Measurements from ENCODE around the gene TPD52L2.

Gene TPD52L2

DNA sequence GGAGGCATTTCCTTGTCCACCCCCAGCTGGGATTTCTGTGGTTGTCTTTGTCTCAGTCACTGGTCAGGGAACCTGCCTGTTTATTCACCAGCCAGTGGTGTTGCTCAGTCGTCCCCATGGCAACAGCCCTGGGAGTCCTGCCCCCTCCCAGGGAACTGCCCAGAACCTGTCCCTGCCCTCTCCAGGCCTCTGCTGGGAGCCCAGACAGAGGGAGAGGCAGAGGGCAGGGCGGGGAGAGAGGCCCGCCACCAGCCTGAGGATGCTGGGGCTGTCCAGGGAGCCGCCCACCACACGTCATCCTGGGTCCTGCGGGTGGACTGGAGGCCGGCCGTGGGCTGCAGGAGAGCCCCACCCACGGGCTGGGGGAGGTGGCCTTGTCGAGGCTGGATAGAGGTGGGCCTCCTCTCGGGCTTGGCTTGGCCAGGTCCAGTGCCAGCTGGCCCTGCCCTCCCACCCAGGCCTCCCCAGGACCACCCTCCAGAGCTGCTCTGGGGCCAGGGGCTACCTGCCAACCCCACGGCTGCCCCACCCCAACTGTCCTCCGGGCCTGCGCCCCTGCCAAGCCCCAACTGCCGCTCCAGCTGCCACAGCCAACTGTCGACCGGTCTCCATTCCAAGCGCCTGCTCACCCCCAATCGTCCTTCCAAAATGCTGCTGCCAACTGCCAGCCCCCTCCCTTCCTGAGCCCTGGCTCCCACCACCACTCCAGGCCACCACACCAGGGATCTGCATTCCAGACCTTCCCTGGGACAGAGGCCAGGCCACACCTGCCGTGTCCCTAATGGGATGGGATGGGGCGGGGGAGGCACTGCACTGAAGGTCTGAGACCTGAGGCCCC is 29.8 kb upstream of the TPD52L2 start:
- Histone ChIP-seq H3K9me3 (no peaks in the 10 kb centered on the region), H3K36me3 (no peaks in the 10 kb centered on the region), H3K9ac (no peak overlapping the region), H3K27ac (no peak overlapping the region), H3K27me3 (peaks cover 47% of the 10 kb centered on the region), H3K4me2 (peak overlapping the region; percentile 51), H3K4me3 (no peak overlapping the region), H3K4me1 (peaks cover 67% of the 10 kb centered on the region), H4K20me1 (peaks cover 25% of the 10 kb centered on the region)
- no peak for TF ChIP-seq Cebpa-rat (IDR thresholded peaks at IDR 0.05)

DNA sequence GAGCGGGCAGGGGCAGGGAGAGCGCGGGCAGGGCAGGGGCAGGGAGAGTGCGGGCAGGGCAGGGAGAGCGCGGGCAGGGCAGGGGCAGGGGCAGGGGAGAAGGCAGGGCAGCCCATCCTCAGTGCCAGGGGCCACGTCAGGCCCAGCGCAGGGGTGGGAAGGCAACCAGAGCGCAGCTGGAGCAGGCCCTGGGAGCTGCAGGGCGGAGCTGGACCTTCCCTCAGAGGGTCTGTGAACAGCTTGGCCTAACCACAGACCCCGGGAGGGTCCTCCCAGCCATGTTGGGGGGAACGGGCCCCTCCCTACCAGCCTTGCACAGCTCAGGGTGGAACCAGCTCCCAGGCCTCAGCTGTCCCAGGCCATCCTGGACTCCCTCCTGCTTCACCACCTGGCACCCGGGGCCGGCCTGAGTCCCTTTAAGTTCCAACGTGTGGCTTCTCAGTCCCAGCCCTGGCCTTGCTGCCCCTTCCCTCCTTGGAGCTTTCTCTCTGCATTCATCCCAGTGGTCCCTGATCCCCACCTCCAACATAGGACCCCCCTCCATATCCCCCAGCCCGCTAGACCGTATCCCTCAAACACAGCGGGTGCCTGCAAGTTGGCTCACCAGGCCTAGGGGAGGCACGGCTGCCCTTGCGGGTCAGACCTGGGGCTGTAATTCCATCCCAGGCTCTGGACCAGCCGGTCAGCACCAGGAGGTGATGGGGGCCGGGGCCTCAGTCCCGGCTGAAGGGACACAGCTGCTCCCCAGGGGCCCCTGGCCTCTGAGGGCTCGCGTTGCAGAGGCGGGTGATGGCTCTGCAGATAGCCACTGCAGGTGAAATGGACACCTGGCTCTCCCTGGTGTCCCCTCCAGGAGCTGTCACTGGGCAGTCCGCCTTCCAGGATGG is 28.4 kb upstream of the TPD52L2 start:
- TF ChIP-seq Cebpa-rat (IDR thresholded peaks at IDR 0.05): no peak

DNA sequence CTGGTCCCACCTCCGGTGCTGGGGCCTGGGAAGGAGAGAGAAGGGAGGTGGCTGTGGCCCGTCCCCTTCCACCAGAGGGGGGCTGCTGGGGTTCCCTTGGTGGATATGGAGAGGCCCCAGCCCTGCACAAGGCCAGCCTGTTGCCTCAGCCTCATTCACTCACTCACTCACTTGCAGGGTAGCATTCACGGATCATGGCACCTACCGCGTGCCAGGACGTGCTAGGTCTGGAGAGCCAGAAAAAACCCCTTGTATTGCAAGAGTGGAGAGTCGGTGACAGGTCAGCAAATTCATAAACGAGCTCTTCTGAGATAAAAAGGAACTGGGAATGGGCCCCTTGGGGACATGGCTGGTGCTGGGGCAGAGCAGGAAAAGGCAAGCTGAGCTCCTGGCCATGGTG is 27.6 kb upstream of the TPD52L2 start:
- H4K20me1 ChIP-seq: peaks cover 11% of the 10 kb centered on the region
- H3K9me3 ChIP-seq: no peaks in the 10 kb centered on the region
- H3K4me1 ChIP-seq: peaks cover 77% of the 10 kb centered on the region
- H3K4me3 ChIP-seq: no peak overlapping the region
- no peaks in the 10 kb centered on the region for H3K36me3 ChIP-seq
- no peak overlapping the region for H3K9ac ChIP-seq
- H3K27me3 ChIP-seq: peaks cover 26% of the 10 kb centered on the region
- no peak overlapping the region for H3K27ac ChIP-seq
- peak overlapping the region; percentile 69 for H3K4me2 ChIP-seq
- TF ChIP-seq Cebpa-rat (IDR thresholded peaks at IDR 0.05): no peak

More for the DNA sequence above, 28.4 kb upstream of the TPD52L2 start:
- H3K9me3 ChIP-seq: no peaks in the 10 kb centered on the region
- no peak overlapping the region for H3K27ac ChIP-seq
- H3K9ac ChIP-seq: no peak overlapping the region
- H4K20me1 ChIP-seq: peaks cover 19% of the 10 kb centered on the region
- peaks cover 34% of the 10 kb centered on the region for H3K27me3 ChIP-seq
- H3K4me3 ChIP-seq: no peak overlapping the region
- peaks cover 75% of the 10 kb centered on the region for H3K4me1 ChIP-seq
- no peaks in the 10 kb centered on the region for H3K36me3 ChIP-seq
- peak overlapping the region; percentile 69 for H3K4me2 ChIP-seq

DNA sequence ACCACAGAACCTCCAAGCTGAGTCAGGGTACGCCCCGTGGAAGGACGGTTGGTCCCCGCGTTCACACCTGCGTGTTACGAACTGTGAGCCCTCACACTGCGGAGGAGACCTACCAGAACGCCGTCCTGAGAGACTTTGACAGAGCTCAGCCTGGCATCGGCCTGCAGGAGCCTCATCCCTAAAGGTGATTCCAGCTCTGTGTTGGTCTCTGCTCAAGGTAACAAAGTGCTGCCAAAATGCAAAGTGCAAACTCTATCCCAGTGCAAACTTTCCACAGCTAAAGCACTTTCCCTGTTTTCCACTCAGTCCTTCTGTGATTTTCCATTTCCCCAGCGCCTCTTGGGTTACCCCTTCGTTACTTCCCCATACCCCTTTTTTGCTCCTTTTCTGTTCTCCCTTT is 25.4 kb upstream of the TPD52L2 start:
- Histone ChIP-seq H3K27ac (no peak overlapping the region), H3K9me3 (no peaks in the 10 kb centered on the region), H3K27me3 (peaks cover 10% of the 10 kb centered on the region; the same call in 1 of the 2 replicates), H3K4me2 (peak overlapping the region; percentile 96), H3K9ac (no peak overlapping the region), H4K20me1 (peaks cover 21% of the 10 kb centered on the region), H3K4me1 (peaks cover 93% of the 10 kb centered on the region), H3K36me3 (no peaks in the 10 kb centered on the region), H3K4me3 (no peak overlapping the region)
- TF ChIP-seq Cebpa-rat (IDR thresholded peaks at IDR 0.05): no peak

DNA sequence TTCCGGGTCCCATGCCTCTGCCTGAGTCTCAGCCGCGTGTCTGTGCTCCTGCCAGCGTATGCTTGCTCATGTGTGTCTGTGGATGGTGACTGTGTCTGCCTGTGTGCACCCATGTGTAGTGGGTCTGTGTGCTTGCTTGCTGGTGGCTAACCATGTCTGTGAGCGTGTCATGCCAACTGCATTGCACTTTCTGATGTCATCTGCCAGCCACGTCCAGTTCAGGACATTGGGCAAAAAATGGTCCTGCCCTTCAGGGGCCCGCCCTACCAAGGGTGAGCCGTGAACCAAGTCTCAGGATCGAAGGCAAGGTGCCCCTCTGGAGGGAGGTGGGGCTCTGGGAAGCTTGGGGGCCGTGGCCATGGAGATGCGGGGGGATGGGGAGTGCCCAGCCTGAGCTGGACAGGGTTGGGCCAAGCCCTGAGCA is 24.7 kb upstream of the TPD52L2 start:
- peaks cover 10% of the 10 kb centered on the region; the same call in 1 of the 2 replicates for H3K27me3 ChIP-seq
- H3K9me3 ChIP-seq: no peaks in the 10 kb centered on the region
- no peak overlapping the region for H3K9ac ChIP-seq
- peak overlapping the region; percentile 96 for H3K4me2 ChIP-seq
- H3K36me3 ChIP-seq: no peaks in the 10 kb centered on the region
- no peak overlapping the region for H3K4me3 ChIP-seq
- H3K27ac ChIP-seq: 0 out of 2 replicates have a peak overlapping the region, but pooled peaks have one; percentile 30
- H4K20me1 ChIP-seq: peaks cover 21% of the 10 kb centered on the region
- H3K4me1 ChIP-seq: peaks cover 93% of the 10 kb centered on the region
- no peak for TF ChIP-seq Cebpa-rat (IDR thresholded peaks at IDR 0.05)

DNA sequence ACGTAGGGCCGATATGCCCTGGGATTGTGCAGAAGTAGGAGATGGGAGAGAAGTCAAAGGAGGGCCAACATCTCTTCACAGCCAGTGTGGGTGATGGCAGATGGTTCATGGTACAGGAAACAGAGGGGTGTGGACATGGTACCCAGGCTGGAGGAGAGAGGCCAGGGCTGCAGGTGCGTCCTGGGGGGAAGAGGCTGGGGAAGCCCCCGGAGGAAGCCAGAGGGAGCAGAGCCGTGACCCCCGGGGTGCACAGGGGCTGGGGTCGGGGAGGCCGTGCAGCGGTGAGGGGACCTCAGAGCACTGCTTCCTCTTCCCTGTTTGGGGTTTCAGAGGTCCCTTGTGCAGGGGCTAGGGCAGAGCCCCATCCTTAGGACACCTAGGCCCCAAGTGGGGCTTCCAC is 22.8 kb upstream of the TPD52L2 start:
- H3K4me2 ChIP-seq: peak overlapping the region; percentile 96
- peaks cover 16% of the 10 kb centered on the region for H4K20me1 ChIP-seq

DNA sequence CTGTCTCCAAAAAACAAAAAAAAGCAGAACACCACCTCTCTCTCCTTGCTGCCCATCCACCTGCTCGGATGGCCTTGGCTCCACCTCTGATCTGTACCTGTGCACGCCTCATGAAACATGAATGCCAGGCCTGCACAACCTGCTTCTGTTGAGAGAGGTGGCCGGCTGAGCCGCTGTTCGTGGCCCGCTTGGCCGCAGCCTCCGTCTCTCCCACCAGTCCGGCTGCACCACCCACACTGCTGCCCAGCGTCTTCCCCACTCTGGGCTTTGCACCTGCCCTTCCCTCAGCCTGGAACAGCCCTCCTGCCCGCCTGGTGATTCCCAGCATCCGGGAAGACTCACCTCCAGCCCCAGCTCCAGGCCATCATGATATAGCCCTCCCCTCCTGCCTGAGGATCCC is 21.8 kb upstream of the TPD52L2 start:
- H3K4me1 ChIP-seq: peaks cover 100% of the 10 kb centered on the region
- TF ChIP-seq Cebpa-rat (IDR thresholded peaks at IDR 0.05): no peak
- peak overlapping the region; percentile 44; the same call in 1 of the 2 replicates for H3K4me3 ChIP-seq
- 0 out of 2 replicates have a peak overlapping the region, but pooled peaks have one; percentile 57 for H3K27ac ChIP-seq
- H4K20me1 ChIP-seq: peaks cover 14% of the 10 kb centered on the region; the same call in 1 of the 2 replicates
- no peaks in the 10 kb centered on the region for H3K36me3 ChIP-seq
- H3K4me2 ChIP-seq: peak overlapping the region; percentile 96
- no peaks in the 10 kb centered on the region for H3K9me3 ChIP-seq
- H3K27me3 ChIP-seq: no peaks in the 10 kb centered on the region
- no peak overlapping the region for H3K9ac ChIP-seq

More for the DNA sequence above, 22.8 kb upstream of the TPD52L2 start:
- Histone ChIP-seq H3K27me3 (peaks cover 4% of the 10 kb centered on the region; the same call in 1 of the 2 replicates), H3K36me3 (no peaks in the 10 kb centered on the region), H3K27ac (peak overlapping the region; percentile 66), H3K4me3 (0 out of 2 replicates have a peak overlapping the region, but pooled peaks have one; percentile 15), H3K9me3 (no peaks in the 10 kb centered on the region), H3K9ac (no peak overlapping the region), H3K4me1 (peaks cover 100% of the 10 kb centered on the region)
- TF ChIP-seq Cebpa-rat (IDR thresholded peaks at IDR 0.05): no peak

DNA sequence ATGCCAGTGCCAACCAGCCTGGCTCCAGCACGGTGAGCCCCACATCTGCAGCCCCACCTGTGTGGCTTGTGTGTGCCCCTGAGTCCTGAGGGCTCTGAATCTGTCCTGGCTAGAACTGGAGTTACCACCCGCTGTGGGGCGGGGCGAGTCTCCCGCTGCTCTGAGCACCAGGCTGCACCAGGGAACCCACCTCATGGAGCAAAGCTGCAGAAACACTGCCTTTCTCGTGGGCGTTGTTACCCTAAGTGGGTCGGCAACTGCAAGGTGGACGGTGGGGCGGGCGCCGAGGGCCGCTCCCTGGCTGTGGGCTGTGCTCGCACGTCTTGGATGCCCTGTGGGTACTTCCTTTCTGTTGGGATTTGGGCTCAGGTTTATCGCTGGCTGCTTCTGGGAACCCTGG is 21.3 kb upstream of the TPD52L2 start:
- Histone ChIP-seq H3K27me3 (no peaks in the 10 kb centered on the region), H4K20me1 (peaks cover 14% of the 10 kb centered on the region; the same call in 1 of the 2 replicates), H3K9me3 (no peaks in the 10 kb centered on the region), H3K27ac (peak overlapping the region; percentile 31; the same call in 1 of the 2 replicates), H3K4me1 (peaks cover 99% of the 10 kb centered on the region), H3K4me3 (peak overlapping the region; percentile 44; the same call in 1 of the 2 replicates), H3K4me2 (peak overlapping the region; percentile 96), H3K36me3 (no peaks in the 10 kb centered on the region), H3K9ac (no peak overlapping the region)
- TF ChIP-seq Cebpa-rat (IDR thresholded peaks at IDR 0.05): no peak

DNA sequence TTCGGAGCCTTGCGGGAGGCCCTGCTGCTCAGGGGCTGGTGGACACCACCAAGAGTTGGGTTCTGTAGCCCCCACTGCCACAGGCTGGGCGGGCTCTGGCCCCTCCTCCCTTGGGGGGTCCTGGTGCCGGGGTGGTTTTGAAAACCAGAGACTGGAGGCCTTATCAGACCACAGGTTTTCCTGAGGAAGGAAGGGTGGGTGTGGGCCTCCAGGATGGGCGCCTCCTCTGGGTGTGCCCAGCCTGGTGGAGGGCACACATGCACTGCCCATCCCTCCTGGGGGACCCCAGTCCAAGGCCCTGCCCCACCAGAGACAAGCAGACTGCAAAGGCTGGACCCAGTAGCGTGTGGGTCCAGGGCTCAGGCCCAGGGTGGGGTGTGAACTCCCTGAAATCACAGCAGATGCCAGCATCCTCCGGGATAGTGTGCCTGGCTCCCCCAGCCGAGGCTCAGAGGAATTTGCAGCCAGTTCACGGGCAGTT is 20.5 kb upstream of the TPD52L2 start:
- H3K4me1 ChIP-seq: peaks cover 91% of the 10 kb centered on the region
- H4K20me1 ChIP-seq: peaks cover 14% of the 10 kb centered on the region; the same call in 1 of the 2 replicates
- no peak for TF ChIP-seq Cebpa-rat (IDR thresholded peaks at IDR 0.05)
- peak overlapping the region; percentile 31; the same call in 1 of the 2 replicates for H3K27ac ChIP-seq
- no peaks in the 10 kb centered on the region for H3K27me3 ChIP-seq
- H3K4me3 ChIP-seq: peak overlapping the region; percentile 44
- H3K36me3 ChIP-seq: no peaks in the 10 kb centered on the region
- H3K9me3 ChIP-seq: no peaks in the 10 kb centered on the region
- peak overlapping the region; percentile 15; the same call in 1 of the 2 replicates for H3K9ac ChIP-seq
- H3K4me2 ChIP-seq: peak overlapping the region; percentile 96
